H9 (cell line): Measurements from ENCODE around the gene DDX1. TPM values are rescaled to one million over a fixed set of nuclear protein-coding genes. Genes with fewer than 3 reads are reported as not detected.

Experiments
- DNase-seq: peaks from one replicate; pipeline ENCODE4 v3.0.0-alpha.2; 2017
- H2AFZ ChIP-seq: one replicate; pipeline ENCODE4 v1.6.1; 2013; ENCODE audit warnings: mild to moderate bottlenecking, low read length, control low read depth, moderate library complexity
- H2AK5ac ChIP-seq: 2 replicates; pipeline ENCODE4 v1.6.1; 2013; ENCODE audit warnings: low read length, control low read depth, mixed read lengths; ENCODE audit not compliant: insufficient read length
- H2BK120ac ChIP-seq: one replicate; pipeline ENCODE4 v1.6.1; 2013; ENCODE audit warnings: low read depth, mild to moderate bottlenecking, low read length, control low read depth, inconsistent platforms; ENCODE audit not compliant: poor library complexity, severe bottlenecking
- H2BK12ac ChIP-seq: 2 replicates; pipeline ENCODE4 v1.6.1; 2013; ENCODE audit warnings: low read length, control low read depth, mixed read lengths, low read depth; ENCODE audit not compliant: insufficient read length
- H2BK15ac ChIP-seq: 2 replicates; pipeline ENCODE4 v1.6.1; 2013; ENCODE audit warnings: low read depth, low read length, control low read depth
- H2BK20ac ChIP-seq: one replicate; pipeline ENCODE4 v1.6.1; 2013; ENCODE audit warnings: low read depth, mild to moderate bottlenecking, low read length, control low read depth, inconsistent platforms; ENCODE audit not compliant: poor library complexity, severe bottlenecking
- H2BK5ac ChIP-seq: 2 replicates; pipeline ENCODE4 v1.6.1; 2013; ENCODE audit warnings: low read length, control low read depth, mixed read lengths; ENCODE audit not compliant: insufficient read length
- H3K14ac ChIP-seq: 2 replicates; pipeline ENCODE4 v1.6.1; 2013; ENCODE audit warnings: low read length, control low read depth; ENCODE audit not compliant: insufficient read depth
- H3K18ac ChIP-seq: 2 replicates; pipeline ENCODE4 v1.6.1; 2013; ENCODE audit warnings: low read depth, mild to moderate bottlenecking, mixed read lengths, low read length, control low read depth; ENCODE audit not compliant: insufficient read length
- H3K23ac ChIP-seq: 2 replicates; pipeline ENCODE4 v1.6.1; 2013; ENCODE audit warnings: low read length, control low read depth, mixed read lengths, low read depth; ENCODE audit not compliant: insufficient read length
- H3K23me2 ChIP-seq: 2 replicates; pipeline ENCODE4 v1.6.1; 2013; ENCODE audit warnings: low read depth, mild to moderate bottlenecking, mixed read lengths, low read length, control low read depth; ENCODE audit not compliant: insufficient read length, poor library complexity, severe bottlenecking
- H3K27ac ChIP-seq: 2 replicates; pipeline ENCODE4 v1.5.1; 2013; ENCODE audit warnings: low read length, control low read depth, mixed read lengths, low read depth; ENCODE audit not compliant: insufficient read length
- H3K27me3 ChIP-seq: 2 replicates; pipeline ENCODE4 v1.6.1; 2013; ENCODE audit warnings: low read length, control low read depth, inconsistent platforms; ENCODE audit not compliant: insufficient read depth
- H3K4ac ChIP-seq: 2 replicates; pipeline ENCODE4 v1.6.1; 2013; ENCODE audit warnings: low read depth, mild to moderate bottlenecking, control low read depth, inconsistent platforms, low read length, moderate library complexity
- H3K4me1 ChIP-seq: 2 replicates; pipeline ENCODE4 v1.6.1; 2013; ENCODE audit warnings: low read length, control low read depth, inconsistent platforms; ENCODE audit not compliant: insufficient read depth
- H3K4me2 ChIP-seq: 2 replicates; pipeline ENCODE4 v1.6.1; 2013; ENCODE audit warnings: low read length, control low read depth, mixed read lengths; ENCODE audit not compliant: insufficient read length, insufficient read depth
- H3K56ac ChIP-seq: 2 replicates; pipeline ENCODE4 v1.6.1; 2013; ENCODE audit warnings: low read depth, mild to moderate bottlenecking, mixed read lengths, low read length, control low read depth; ENCODE audit not compliant: insufficient read length
- H3K79me1 ChIP-seq: 2 replicates; pipeline ENCODE4 v1.6.1; 2013; ENCODE audit warnings: low read depth, mild to moderate bottlenecking, moderate library complexity, low read length, control low read depth, inconsistent platforms; ENCODE audit not compliant: insufficient read depth, poor library complexity, severe bottlenecking
- H3K79me2 ChIP-seq: 2 replicates; pipeline ENCODE4 v1.6.1; 2013; ENCODE audit warnings: low read length, control low read depth, inconsistent platforms; ENCODE audit not compliant: insufficient read depth
- H3K9ac ChIP-seq: 2 replicates; pipeline ENCODE4 v1.6.1; 2013; ENCODE audit warnings: low read length, control low read depth, mixed read lengths; ENCODE audit not compliant: insufficient read length; ENCODE audit errors: extremely low read depth
- H3K9me3 ChIP-seq: one replicate; pipeline ENCODE4 v1.6.1; 2013; ENCODE audit warnings: low read depth, low read length, inconsistent platforms; ENCODE audit not compliant: control insufficient read depth
- H3T11ph ChIP-seq: one replicate; pipeline ENCODE4 v1.6.1; 2013; ENCODE audit warnings: mild to moderate bottlenecking, low read length, control low read depth, inconsistent platforms
- H4K20me1 ChIP-seq: one replicate; pipeline ENCODE4 v1.6.1; 2013; ENCODE audit not compliant: control insufficient read depth, insufficient read length, insufficient read depth
- H4K5ac ChIP-seq: 2 replicates; pipeline ENCODE4 v1.6.1; 2013; ENCODE audit warnings: low read depth, mild to moderate bottlenecking, mixed read lengths, low read length, control low read depth; ENCODE audit not compliant: insufficient read length
- H4K8ac ChIP-seq: replicated peaks from 2 replicates; pipeline ENCODE4 v1.6.1; 2013; ENCODE audit warnings: low read length, control low read depth, mixed read lengths, low read depth; ENCODE audit not compliant: insufficient read length
- H4K91ac ChIP-seq: 2 replicates; pipeline ENCODE4 v1.6.1; 2013; ENCODE audit warnings: low read depth, mild to moderate bottlenecking, moderate library complexity, mixed read lengths, low read length, control low read depth; ENCODE audit not compliant: insufficient read length
- H3K27ac Mint-ChIP-seq, 3 experiments: 2 replicates in 2 of 3; 3 replicates in 1 of 3; pipeline ENCODE4 v1.8.0; 2020 to 2021; ENCODE audit warnings: mixed read lengths in 3 of 3, mild to moderate bottlenecking in 1 of 3, moderate library complexity in 1 of 3
- H3K27me3 Mint-ChIP-seq: 2 replicates; pipeline ENCODE4 v1.8.0; 2021; ENCODE audit warnings: low read depth, mild to moderate bottlenecking, moderate library complexity, mixed read lengths
- H3K36me3 Mint-ChIP-seq, 3 experiments: 2 replicates in 2 of 3; 3 replicates in 1 of 3; pipeline ENCODE4 v1.8.0; 2020 to 2021; ENCODE audit warnings: low read depth in 3 of 3, mixed read lengths in 3 of 3; ENCODE audit not compliant: insufficient read depth in 1 of 3
- H3K4me1 Mint-ChIP-seq, 2 experiments: 2 replicates each; pipeline ENCODE4 v1.8.0; 2020; ENCODE audit warnings: mixed read lengths in 2 of 2
- H3K4me3 Mint-ChIP-seq, 2 experiments: 2 replicates in 1 of 2; 3 replicates in 1 of 2; pipeline ENCODE4 v1.8.0; 2020 to 2021; ENCODE audit warnings: mild to moderate bottlenecking in 2 of 2, mixed read lengths in 2 of 2, moderate library complexity in 1 of 2
- H3K9me3 Mint-ChIP-seq, 2 experiments: 2 replicates in 1 of 2; 3 replicates in 1 of 2; pipeline ENCODE4 v1.8.0; 2020; ENCODE audit warnings: mild to moderate bottlenecking in 2 of 2, mixed read lengths in 2 of 2, moderate library complexity in 1 of 2
- WGBS: extraction: QIAGEN DNeasy Blood & Tissue Kit; methylation state at CpG from one replicate; pipeline ENCODE4 v1.1.7; 2013; ENCODE audit warnings: missing lambda C conversion rate, low lambda C conversion rate, mixed read lengths; ENCODE audit not compliant: insufficient read length; ENCODE audit errors: extremely low coverage; 5-methylcytosine and 5-hydroxymethylcytosine counted together
- total RNA-seq: library from RNA; stranded (reverse); gene quantifications from 2 replicates; pipeline ENCODE4 v1.2.1, GENCODE V29; 2021
- TF ChIP-seq, protein P1 (sequence below): fragments of 200-600 bp; sonication (generic); conservative IDR thresholded peaks from 3 replicates; pipeline ENCODE4 v1.8.0; 2021; ENCODE audit warnings: antibody characterized with exemption, mild to moderate bottlenecking

The DDX1 gene
- total RNA-seq, 1 experiment from 2014 or later, result 120 TPM

DNA sequence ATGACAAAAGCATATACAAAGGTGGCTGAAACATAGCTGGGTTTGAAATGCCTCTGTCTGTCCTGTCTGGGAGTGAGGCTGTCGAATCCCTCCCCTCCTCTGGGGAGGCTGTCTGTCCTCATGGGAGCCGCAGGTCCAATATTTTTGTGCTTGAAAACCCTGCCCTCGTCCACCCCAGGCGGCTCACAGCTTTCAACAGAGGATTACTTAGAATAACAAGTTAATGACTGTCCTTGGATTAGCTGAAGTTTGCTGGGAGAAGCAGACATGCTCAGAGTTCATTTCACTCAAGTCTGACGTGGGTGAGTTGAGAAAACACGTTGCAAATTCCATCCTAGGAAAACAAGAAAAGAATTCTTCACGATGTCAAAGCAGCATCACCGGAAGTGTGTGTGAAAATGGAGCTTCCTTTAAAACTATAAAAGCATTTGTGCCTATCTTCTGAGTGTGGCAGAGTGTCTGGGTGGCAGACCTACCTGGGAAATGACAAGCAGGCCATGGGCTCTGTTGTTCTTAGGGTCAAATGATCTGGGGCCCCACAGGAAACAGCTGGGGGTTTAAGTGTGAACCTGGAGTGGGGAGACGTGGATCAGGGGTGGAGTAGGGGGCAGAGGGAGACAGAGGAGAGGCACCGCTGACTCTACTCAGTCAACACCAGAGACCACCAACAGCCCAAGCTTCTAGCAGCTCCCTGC is 77.1 kb downstream of the DDX1 start:
- Histone ChIP-seq H3K14ac (no peak overlapping the region), H3K23ac (no peak overlapping the region), H3K4ac (no peak overlapping the region), H3K9me3 (no peaks in the 10 kb centered on the region), H4K91ac (no peak overlapping the region), H4K20me1 (no peaks in the 10 kb centered on the region), H3T11ph (no peak overlapping the region), H3K27me3 (no peaks in the 10 kb centered on the region), H3K23me2 (no peaks in the 10 kb centered on the region), H3K79me2 (no peaks in the 10 kb centered on the region), H2AK5ac (no peak overlapping the region), H4K8ac (no peak overlapping the region), H3K56ac (no peak overlapping the region), H2AFZ (no peak overlapping the region), H2BK20ac (no peak overlapping the region), H3K4me1 (no peaks in the 10 kb centered on the region; the same call in 1 of the 2 replicates), H2BK120ac (no peak overlapping the region), H3K4me2 (no peak overlapping the region), H3K18ac (no peak overlapping the region), H3K9ac (no peak overlapping the region), H2BK12ac (no peak overlapping the region), H2BK5ac (no peak overlapping the region), H3K27ac (no peak overlapping the region), H4K5ac (no peak overlapping the region), H2BK15ac (no peak overlapping the region), H3K79me1 (no peaks in the 10 kb centered on the region)
- Mint-ChIP-seq H3K27me3 (peaks cover 2% of the 10 kb centered on the region), H3K4me3 (no peak overlapping the region), H3K9me3 (peaks cover 1 to 4% of the 10 kb centered on the region in 2 experiments; a peak in 4 of 5 replicates), H3K27ac (no peak overlapping the region; a peak in 1 of 7 replicates), H3K36me3 (peaks cover 0 to 5% (median 0%) of the 10 kb centered on the region in 3 experiments; a peak in 2 of 7 replicates), H3K4me1 (peaks cover 13 to 21% of the 10 kb centered on the region in 2 experiments)
- TF ChIP-seq, protein P1, sequence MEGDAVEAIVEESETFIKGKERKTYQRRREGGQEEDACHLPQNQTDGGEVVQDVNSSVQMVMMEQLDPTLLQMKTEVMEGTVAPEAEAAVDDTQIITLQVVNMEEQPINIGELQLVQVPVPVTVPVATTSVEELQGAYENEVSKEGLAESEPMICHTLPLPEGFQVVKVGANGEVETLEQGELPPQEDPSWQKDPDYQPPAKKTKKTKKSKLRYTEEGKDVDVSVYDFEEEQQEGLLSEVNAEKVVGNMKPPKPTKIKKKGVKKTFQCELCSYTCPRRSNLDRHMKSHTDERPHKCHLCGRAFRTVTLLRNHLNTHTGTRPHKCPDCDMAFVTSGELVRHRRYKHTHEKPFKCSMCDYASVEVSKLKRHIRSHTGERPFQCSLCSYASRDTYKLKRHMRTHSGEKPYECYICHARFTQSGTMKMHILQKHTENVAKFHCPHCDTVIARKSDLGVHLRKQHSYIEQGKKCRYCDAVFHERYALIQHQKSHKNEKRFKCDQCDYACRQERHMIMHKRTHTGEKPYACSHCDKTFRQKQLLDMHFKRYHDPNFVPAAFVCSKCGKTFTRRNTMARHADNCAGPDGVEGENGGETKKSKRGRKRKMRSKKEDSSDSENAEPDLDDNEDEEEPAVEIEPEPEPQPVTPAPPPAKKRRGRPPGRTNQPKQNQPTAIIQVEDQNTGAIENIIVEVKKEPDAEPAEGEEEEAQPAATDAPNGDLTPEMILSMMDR, result no peak
- no peak for DNase-seq
- WGBS, result no CpG with 5 or more reads among the region's 10 CpGs
